Stimulated activated CD4-positive, alpha-beta T cell treated with anti-CD3 and anti-CD28 coated beads, Interleukin-15, amount 100 ng/mL, for 1 hour (primary cell): ENCODE measurements around the gene BATF.
A peak's percentile ranks its signal among the peaks of the same experiment; 100 is the strongest.

ENCODE experiments used
- DNase-seq, 2 donors: peaks; one replicate each; pipeline ENCODE4 v3.0.0-alpha.2; 2020; ENCODE audit warnings: low read depth in 1 of 2, low spot score in 1 of 2

The BATF gene

DNA sequence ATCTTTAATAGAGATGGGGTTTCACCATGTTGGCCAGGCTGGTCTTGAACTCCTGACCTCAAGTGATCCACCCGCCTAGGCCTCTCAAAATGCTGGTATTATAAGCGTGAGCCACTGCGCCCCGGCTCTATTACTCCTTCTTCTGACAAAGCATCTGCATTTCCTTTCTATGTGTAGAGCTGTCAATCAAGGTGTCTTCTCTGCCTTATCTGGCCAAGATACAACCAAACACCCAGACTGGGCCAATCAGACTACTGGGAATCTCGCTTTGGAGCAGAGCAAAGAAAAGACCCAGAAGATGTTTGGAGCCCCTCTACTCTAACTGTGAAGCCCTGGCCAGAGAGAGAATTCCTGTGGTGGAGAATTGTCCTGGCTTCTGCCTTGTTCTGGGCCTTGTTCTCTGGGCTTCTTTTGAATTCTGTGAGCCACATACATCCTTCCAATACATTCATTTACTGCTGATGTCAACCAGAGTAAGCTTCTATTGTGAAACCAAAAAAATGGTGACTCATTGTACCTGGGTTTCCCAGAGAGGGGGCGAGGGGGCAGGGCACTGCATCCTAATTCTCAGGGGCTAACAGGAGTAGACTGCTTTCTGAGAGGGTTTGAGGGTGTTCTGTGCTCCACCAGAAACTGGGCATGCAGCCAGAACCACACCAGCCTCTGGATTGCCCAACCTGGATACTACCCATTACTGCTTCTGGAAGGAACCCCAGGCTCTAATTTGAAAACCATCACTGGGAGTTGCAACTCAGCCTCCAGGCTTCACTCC, 37.4 kb downstream of the BATF start:
- peak in 1 of 2 donors; percentile 54 for DNase-seq

- DNase-seq = no peak
Measured at GRCh38 chr14:75561013-75561432, 38.8 kb downstream of the BATF start.

- DNase-seq = peak in 1 of 2 donors; percentile 42
Measured at GRCh38 chr14:75562089-75562488, 39.8 kb downstream of the BATF start.

- DNase-seq = no peak
Measured at GRCh38 chr14:75562489-75562888, 40.2 kb downstream of the BATF start.

DNA sequence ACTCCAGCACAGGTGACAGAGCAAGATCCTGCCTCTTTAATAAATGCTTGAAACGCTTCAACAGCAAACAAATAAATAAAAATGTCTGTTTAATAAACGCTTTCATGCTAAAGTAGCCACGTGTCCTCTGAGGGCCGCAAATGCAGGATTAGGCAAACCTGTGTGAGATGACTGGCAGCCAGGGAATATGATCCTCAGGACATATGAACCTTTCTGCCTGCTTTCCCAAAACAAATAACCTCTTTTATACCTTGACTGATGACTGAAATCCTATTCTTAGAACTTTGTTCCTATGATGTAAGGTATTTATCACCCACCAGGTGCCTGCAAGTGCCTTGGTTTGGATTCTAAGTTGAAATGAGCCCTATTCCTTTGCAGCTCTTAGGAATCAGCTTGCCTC, 41.7 kb downstream of the BATF start:
- DNase-seq = no peak

DNA sequence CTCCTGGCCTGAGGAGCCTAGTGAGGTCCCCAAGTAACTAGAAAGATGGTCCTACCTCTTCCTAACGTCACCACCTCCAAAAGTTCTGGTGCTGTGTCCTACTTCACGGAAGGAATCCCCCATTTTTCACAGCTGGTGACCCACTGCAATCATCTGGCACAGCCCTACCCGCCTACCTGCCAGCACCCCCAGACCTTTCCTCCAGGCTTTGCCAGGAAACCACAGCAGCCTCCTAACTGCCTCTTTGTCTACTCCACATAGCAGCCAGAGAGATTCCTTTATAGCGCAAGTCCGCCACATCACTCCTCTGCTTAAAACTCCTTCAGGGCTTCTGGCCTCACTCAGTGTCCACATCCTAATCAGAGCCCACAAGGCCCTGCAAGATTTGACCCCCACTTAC, 42.8 kb downstream of the BATF start:
- no peak for DNase-seq

DNA sequence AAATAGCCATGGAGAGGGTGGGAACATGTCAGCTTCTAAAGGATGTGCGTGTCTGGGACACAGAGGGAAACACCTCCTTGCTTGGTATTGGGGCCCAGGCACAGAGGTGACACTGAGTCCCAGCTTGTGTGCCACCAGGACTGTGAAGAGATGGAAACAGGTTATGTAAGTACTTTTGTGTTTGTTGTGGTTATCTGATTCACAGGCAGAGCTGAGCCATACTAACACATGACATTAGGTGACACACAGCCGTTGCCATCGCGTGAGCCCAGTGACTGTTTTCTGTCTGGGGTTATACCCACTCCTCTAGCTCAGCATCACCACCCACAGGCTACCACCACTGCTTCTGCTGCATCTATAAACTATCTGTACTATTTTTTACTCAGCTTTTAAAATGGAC, 44.1 kb downstream of the BATF start:
- DNase-seq = peak; percentile 58 to 66

GRCh38 chr14:75566752-75567151, 44.5 kb downstream of the BATF start:
- DNase-seq = no peak

DNA sequence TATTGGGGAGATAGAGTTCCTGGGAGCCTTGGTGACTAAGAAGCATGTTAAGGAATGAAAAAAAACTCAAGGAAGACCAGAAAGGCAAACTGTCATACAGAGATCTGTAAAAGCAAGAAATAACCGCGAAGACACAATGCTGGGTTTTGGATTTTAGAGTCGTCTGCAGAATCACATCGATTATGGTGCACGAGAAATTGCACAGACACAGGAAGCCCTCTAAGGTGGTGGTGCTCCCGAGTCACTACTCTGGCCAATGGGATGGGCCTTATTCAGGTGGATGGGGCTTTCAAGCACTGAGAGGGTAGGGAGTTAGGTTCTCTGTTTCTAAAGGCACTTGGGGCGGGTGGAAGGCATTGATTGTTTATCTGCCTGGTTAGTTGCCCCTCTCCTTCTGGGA, 45.9 kb downstream of the BATF start:
- no peak for DNase-seq

- peak in 1 of 2 donors; percentile 33 for DNase-seq
Measured at GRCh38 chr14:75568791-75569190, 46.5 kb downstream of the BATF start.

GRCh38 chr14:75570797-75571196, 48.5 kb downstream of the BATF start:
- DNase-seq = no peak

GRCh38 chr14:75572104-75572503, 49.8 kb downstream of the BATF start:
- no peak for DNase-seq

- no peak for DNase-seq
Measured at GRCh38 chr14:75577090-75577489, 54.8 kb downstream of the BATF start.

DNA sequence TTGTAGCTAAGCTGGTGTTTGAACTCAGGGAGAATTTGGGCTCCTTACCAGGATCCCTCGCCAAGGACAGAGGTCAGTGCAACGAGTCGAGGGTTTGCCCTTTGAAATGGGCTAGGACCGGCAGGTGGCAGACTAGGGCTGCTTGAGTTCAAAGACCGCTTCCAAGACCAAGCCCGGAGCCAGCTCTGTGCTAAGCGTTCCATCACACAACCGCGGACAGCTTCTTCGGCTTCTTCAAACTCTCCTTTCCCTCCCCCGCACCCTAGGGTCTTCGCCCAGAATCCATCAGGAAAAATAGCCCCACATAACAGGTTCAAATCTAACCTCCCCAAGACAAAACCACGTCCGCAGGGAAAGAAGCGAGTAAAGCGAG, 55.4 kb downstream of the BATF start:
- peak; percentile 39 to 57 for DNase-seq

DNA sequence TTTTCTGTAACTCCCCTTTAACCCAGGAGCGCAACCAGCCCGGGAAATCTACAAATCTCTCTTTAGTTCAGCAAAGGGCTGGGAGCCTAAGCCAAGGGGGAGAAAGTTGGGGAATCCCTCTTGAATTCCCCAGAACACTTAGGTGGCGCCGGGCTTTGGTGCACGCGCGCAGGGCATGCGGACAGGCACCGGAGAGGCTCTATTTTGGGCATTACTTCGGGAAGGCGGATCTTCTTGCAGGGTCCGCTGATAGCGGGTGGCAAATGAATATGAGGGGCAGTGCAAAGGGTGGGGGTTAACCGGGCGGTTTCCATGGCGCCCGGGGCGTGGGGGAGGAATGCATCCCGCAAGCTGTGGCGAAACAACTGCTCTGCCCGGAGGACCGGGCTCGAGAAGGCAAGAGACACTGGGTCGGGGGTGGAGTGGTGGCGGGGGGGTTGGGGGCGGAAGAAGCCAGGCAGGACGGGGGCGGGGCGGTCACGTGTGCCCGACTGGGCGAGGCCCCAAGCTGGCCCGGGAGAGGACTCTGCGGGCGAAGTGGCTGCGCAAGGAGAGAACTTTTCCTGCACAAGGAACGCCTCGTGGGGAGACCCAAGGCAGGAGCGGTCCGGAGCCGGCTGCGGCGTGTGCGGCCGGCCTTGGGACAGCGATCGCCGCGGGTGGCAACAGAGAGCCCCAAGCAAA, 56.0 kb downstream of the BATF start, which contains the start of gene FLVCR2:
Gene FLVCR2, plus strand, starts transcription at position 519 of the 684 bp plus-strand sequence. CDS start 353 bp downstream, outside the sequence.
- DNase-seq = peak; percentile 34 to 54

DNA sequence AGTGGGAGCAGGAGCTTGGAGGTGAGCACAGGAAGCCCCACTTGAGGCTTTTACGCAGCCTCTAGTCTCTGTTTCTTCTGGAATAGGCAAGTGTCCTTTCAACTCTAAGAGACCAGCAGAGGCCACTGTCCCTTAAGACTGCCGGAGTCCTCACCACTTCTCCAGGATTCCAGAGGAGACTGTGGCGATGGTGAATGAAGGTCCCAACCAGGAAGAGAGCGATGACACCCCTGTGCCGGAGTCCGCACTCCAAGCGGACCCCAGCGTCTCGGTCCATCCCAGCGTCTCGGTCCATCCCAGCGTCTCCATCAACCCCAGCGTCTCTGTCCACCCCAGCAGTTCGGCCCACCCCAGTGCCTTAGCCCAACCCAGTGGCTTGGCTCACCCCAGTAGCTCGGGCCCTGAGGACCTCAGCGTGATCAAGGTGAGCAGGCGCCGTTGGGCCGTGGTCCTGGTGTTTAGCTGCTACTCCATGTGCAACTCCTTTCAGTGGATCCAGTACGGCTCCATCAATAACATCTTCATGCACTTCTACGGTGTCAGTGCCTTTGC, 56.6 kb downstream of the BATF start:
- DNase-seq = no peak

- DNase-seq = no peak
Measured at GRCh38 chr14:75579338-75579864, 57.1 kb downstream of the BATF start.

- DNase-seq = no peak
Measured at GRCh38 chr14:75579882-75580281, 57.6 kb downstream of the BATF start.

DNA sequence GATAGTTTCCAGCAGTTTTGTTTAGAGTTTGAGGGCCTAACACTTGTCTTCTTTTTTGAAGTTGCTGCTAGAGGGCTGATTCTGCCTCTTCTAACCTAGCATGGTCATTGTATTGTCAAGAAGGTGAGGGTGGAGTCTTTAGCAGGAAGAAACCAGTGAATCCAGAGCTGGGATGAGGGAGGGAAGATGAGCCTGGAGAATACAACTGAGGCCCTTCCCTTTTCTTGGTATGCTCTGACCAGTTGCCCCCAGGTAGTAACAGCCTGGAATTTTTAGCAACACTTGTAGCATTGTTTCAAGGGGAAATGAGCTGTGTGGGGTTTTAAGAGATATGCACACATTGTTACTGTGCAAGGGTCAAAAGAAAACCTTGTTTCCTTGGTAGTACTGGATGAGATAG, 65.1 kb downstream of the BATF start:
- no peak for DNase-seq

GRCh38 chr14:75589931-75590330, 67.7 kb downstream of the BATF start:
- no peak for DNase-seq

DNA sequence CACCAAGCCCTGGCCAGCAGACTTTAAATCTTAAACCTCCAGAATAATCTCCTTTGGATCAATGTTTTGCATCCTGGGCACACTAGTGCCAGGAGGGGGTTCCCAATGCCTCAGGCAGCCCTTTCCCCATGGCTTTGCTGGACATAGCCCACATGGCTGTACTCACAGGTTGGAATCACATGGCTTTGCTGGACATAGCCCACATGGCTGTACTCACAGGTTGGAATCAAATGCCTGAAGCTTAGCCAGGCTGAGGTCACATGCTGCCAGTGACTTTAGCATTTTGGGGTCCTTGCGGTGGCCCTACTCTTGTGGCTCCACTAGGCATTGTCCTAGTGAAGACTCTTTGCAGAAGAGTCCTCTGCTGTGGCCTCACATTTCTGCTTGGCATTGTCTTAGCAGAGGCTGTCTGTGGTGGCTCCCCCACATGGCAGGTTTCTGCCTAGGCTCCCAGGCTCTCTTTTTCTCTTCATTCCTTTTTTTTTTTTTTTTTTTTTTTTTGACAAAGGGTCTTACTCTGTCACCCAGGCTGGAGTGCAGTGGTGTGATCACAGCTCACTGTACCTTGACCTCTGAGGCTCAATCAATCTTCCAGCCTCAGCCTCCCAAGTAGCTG, 69.2 kb downstream of the BATF start:
- no peak for DNase-seq
